ENCODE data around the gene GRIA1. TPM values are rescaled to one million over a fixed set of nuclear protein-coding genes. Genes with fewer than 3 reads are reported as not detected.

GRIA1 gene
- polyA plus RNA-seq, 1 experiment: 6.7 TPM

DNA sequence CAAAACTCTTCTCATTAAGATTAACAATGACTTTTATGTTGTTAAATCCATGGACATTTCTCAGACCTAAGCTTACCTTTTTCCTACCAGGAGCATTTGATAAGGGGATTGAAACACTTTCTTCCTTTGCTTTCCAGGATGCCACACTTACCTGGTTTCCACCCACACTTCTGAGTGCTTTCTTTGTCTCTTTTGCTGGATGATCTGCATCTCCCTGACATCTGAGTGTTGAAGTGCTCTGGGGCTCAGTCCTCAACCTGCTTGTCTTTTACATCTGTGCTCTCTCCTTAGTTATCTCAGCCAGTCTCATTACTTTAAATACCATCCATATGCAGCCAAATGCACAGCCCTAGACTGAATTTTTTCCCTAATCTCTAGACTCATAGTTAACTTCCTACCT is 22.9 kb upstream of the GRIA1 start:
- POLR2A ChIA-PET: no interaction called here
- TF ChIP-seq, protein P1, sequence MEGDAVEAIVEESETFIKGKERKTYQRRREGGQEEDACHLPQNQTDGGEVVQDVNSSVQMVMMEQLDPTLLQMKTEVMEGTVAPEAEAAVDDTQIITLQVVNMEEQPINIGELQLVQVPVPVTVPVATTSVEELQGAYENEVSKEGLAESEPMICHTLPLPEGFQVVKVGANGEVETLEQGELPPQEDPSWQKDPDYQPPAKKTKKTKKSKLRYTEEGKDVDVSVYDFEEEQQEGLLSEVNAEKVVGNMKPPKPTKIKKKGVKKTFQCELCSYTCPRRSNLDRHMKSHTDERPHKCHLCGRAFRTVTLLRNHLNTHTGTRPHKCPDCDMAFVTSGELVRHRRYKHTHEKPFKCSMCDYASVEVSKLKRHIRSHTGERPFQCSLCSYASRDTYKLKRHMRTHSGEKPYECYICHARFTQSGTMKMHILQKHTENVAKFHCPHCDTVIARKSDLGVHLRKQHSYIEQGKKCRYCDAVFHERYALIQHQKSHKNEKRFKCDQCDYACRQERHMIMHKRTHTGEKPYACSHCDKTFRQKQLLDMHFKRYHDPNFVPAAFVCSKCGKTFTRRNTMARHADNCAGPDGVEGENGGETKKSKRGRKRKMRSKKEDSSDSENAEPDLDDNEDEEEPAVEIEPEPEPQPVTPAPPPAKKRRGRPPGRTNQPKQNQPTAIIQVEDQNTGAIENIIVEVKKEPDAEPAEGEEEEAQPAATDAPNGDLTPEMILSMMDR (IDR thresholded peaks at IDR 0.05; ENCODE audit: insufficient read depth, low read depth, low read length): no peak

DNA sequence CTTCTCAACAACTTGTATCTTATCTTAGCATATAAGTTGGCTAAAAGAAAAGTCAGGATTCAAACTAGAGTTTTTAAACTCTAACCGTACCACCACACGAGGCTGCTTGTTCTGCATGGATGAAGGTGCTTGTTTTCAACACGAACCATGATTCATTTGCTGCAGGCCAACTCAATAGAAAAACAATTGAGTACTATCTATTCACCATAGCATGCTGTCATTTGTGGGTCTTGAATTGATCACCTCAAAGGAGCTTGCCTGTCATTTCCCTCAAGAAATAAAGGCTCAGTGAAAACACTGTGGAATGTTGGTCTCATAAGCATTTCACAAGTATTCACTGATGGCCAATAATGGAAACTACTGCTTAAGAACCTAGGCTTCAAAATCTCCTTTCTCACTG is 21.0 kb upstream of the GRIA1 start:
- CTCF ChIA-PET: interaction anchor here (1.4 kb wide), 1 partner anchor 11 kb away, joined by 4 read pairs; no protein-coding TSS in a partner anchor

More for the DNA sequence above, 22.9 kb upstream of the GRIA1 start:
- DNase-seq (ENCODE audit: low read depth): no peak
- Histone ChIP-seq H3K27me3 (ENCODE audit: control insufficient read depth, insufficient read depth, low read length) (no peaks in the 10 kb centered on the region), H3K36me3 (ENCODE audit: control insufficient read depth, insufficient read depth, low read length) (no peaks in the 10 kb centered on the region), H3K4me3 (ENCODE audit: low read depth, low read length) (no peak overlapping the region)
- CTCF ChIA-PET: no interaction called here

DNA sequence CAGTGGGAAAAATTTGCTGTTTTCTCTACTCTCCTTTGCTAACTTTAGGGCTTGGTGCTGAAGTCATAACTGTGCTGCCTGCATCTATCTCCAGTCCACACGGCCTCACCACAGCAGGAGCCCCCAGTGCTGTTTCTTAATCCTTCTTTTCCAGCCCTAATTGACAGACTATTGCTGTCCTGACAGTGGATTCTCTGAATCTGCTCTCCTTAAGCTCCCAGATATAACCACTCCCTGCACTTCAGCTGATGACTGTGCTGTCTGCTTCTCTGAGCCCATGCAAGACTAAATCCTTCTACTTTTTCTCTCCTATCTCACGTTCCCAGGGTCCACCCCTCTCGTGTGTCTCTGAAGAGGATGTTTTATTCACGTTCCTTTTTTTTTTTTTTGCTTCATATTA is 19.7 kb upstream of the GRIA1 start:
- no peaks in the 10 kb centered on the region for H3K27me3 ChIP-seq (ENCODE audit: control insufficient read depth, insufficient read depth, low read length)
- ChIA-PET POLR2A (no interaction called here), CTCF (interaction anchor here (0.5 kb wide), 1 partner anchor 1218 kb away, joined by 3 read pairs; no protein-coding TSS in a partner anchor)
- TF ChIP-seq, protein P1 (IDR thresholded peaks at IDR 0.05; ENCODE audit: insufficient read depth, low read depth, low read length): no peak
- no peak for DNase-seq (ENCODE audit: low read depth)
- H3K36me3 ChIP-seq (ENCODE audit: control insufficient read depth, insufficient read depth, low read length): no peaks in the 10 kb centered on the region
- no peak overlapping the region for H3K4me3 ChIP-seq (ENCODE audit: low read depth, low read length)

More for the DNA sequence above, 21.0 kb upstream of the GRIA1 start:
- DNase-seq (ENCODE audit: low read depth): no peak
- Histone ChIP-seq H3K27me3 (ENCODE audit: control insufficient read depth, insufficient read depth, low read length) (no peaks in the 10 kb centered on the region), H3K36me3 (ENCODE audit: control insufficient read depth, insufficient read depth, low read length) (no peaks in the 10 kb centered on the region), H3K4me3 (ENCODE audit: low read depth, low read length) (no peak overlapping the region)
- POLR2A ChIA-PET: no interaction called here
- TF ChIP-seq, protein P1 (IDR thresholded peaks at IDR 0.05; ENCODE audit: insufficient read depth, low read depth, low read length): no peak

DNA sequence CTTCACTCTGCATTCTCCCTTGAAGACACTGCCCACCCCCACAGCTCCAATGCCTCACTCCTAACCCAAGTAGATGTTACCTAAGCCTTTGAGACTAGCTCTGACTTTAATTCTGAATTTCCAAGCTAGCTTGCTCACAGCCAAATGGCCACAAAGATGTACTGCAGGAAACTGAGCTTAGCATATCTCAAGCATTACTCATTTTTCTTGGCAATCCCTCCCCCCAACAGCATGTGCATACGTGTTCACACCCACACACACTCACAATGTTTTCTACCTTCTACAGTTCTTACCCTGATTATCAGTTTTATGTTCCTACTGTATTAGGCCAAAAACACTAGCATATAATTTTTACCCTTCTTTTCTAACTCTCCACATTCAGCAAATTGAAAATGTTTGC is 13.7 kb upstream of the GRIA1 start:
- Histone ChIP-seq H3K4me3 (ENCODE audit: low read depth, low read length) (no peak overlapping the region), H3K27me3 (ENCODE audit: control insufficient read depth, insufficient read depth, low read length) (no peaks in the 10 kb centered on the region), H3K36me3 (ENCODE audit: control insufficient read depth, insufficient read depth, low read length) (no peaks in the 10 kb centered on the region)
- TF ChIP-seq, protein P1 (IDR thresholded peaks at IDR 0.05; ENCODE audit: insufficient read depth, low read depth, low read length): peak; percentile 40
- DNase-seq (ENCODE audit: low read depth): no peak
- ChIA-PET POLR2A (no interaction called here), CTCF (interaction anchor here (0.6 to 1.9 kb wide), 4 partner anchors 18 to 488 kb away, joined by 3 to 5 read pairs (median 4); no protein-coding TSS in a partner anchor)

DNA sequence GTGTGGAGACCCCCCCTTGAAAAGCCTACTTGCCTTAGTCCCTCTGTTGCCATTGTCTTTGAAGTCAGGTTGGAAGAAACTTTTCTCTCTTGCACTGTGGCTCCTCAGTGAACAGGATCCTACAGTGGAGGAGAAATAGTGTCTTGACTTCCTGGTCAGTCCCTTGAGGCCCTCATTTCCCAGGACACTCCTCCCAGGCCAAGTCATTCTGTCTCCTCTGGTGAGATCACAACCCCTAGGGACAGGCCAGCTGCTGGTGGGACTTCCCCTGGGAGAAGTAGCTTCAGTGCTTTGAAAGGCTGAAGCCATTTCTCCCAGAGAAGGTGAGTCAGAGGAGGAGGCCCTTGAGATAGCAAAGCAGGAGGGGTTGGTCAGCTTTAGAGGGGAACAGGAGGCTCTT is 10.1 kb upstream of the GRIA1 start:
- DNase-seq (ENCODE audit: low read depth): no peak
- Histone ChIP-seq H3K27me3 (ENCODE audit: control insufficient read depth, insufficient read depth, low read length) (no peaks in the 10 kb centered on the region), H3K4me3 (ENCODE audit: low read depth, low read length) (no peak overlapping the region), H3K36me3 (ENCODE audit: control insufficient read depth, insufficient read depth, low read length) (no peaks in the 10 kb centered on the region)
- ChIA-PET POLR2A (no interaction called here), CTCF (interaction anchor here (1.2 to 1.4 kb wide), 2 partner anchors 11 to 16 kb away, joined by 4 to 5 read pairs; no protein-coding TSS in a partner anchor)
- TF ChIP-seq, protein P1 (IDR thresholded peaks at IDR 0.05; ENCODE audit: insufficient read depth, low read depth, low read length): no peak

Data from BJ (cell line).